HEK293 (cell line): ENCODE results near the gene PAFAH1B2.

Experiments
- CTCF ChIA-PET: fragments of 350-600 bp; formaldehyde crosslinking; extraction: SDS; loops from one replicate; lab custom pipeline; 2021; ENCODE audit warnings: antibody characterized with exemption; lab: Yijun Ruan, JAX
- POLR2A ChIA-PET: fragments of 300-600 bp; formaldehyde crosslinking; extraction: SDS; loops from one replicate; lab custom pipeline; 2020; ENCODE audit warnings: antibody characterized with exemption, inconsistent platforms; lab: Yijun Ruan, JAX
- H3K27ac ChIP-seq: fragments of 200-500 bp; sonication (Bioruptor generic); 2 replicates; pipeline ENCODE4 v1.5.1; 2014; ENCODE audit warnings: low read depth, low read length, control low read depth, inconsistent platforms; ENCODE audit errors: extremely low read depth
- H3K36me3 ChIP-seq, 2 experiments: fragments of 200-500 bp in 1 of 2; sonication (Bioruptor generic) in 1 of 2; 1 replicate in 1 of 2; 2 replicates in 1 of 2; pipeline ENCODE4 v1.5.1; 2014 to 2017; ENCODE audit warnings: inconsistent platforms in 2 of 2, low read length in 2 of 2; ENCODE audit not compliant: control insufficient read depth in 2 of 2, insufficient read depth in 1 of 2
- H3K4me1 ChIP-seq: fragments of 200-500 bp; sonication (Bioruptor generic); 2 replicates; pipeline ENCODE4 v1.5.1; 2014; ENCODE audit warnings: mild to moderate bottlenecking, low read length, inconsistent platforms; ENCODE audit not compliant: control insufficient read depth, insufficient read depth
- H3K4me3 ChIP-seq: 2 replicates; pipeline ENCODE4 v1.5.1; 2011; ENCODE audit warnings: low read depth, mild to moderate bottlenecking, control low read depth, low read length, moderate library complexity
- H3K9me3 ChIP-seq: fragments of 200-500 bp; sonication (Bioruptor generic); 2 replicates; pipeline ENCODE4 v1.5.1; 2014; ENCODE audit warnings: low read depth, low read length, inconsistent platforms; ENCODE audit not compliant: control insufficient read depth, insufficient read depth
- BCL11A ChIP-seq: fragments of 450-650 bp; formaldehyde crosslinking; IDR thresholded peaks from 2 replicates; pipeline ENCODE4 v1.5.1; 2016; ENCODE audit warnings: low read depth, missing biosample characterization, missing genetic modification characterization
- GLIS1 ChIP-seq: fragments of 450-650 bp; formaldehyde crosslinking; IDR thresholded peaks from 2 replicates; pipeline ENCODE4 v1.5.1; 2016; ENCODE audit warnings: missing biosample characterization, missing genetic modification characterization
- PRDM1 ChIP-seq: fragments of 450-650 bp; formaldehyde crosslinking; IDR thresholded peaks from 2 replicates; pipeline ENCODE4; 2016; ENCODE audit warnings: missing biosample characterization, missing genetic modification characterization
- TRIM28 ChIP-seq: IDR thresholded peaks from 2 replicates; pipeline ENCODE4 v1.6.1; 2011; ENCODE audit warnings: low read length, control low read depth, borderline replicate concordance
- YY2 ChIP-seq: fragments of 450-650 bp; formaldehyde crosslinking; IDR thresholded peaks from 2 replicates; pipeline ENCODE4 v1.5.1; 2016; ENCODE audit warnings: missing biosample characterization, missing genetic modification characterization
- ZNF121 ChIP-seq: fragments of 450-650 bp; formaldehyde crosslinking; IDR thresholded peaks from 2 replicates; pipeline ENCODE4 v1.5.1; 2016; ENCODE audit warnings: missing biosample characterization, missing genetic modification characterization
- ZNF133 ChIP-seq: fragments of 450-650 bp; formaldehyde crosslinking; IDR thresholded peaks from 2 replicates; pipeline ENCODE4 v1.5.1; 2016; ENCODE audit warnings: missing biosample characterization, missing genetic modification characterization
- ZNF157 ChIP-seq: fragments of 450-650 bp; formaldehyde crosslinking; IDR thresholded peaks from 2 replicates; pipeline ENCODE4 v1.5.1; 2016; ENCODE audit warnings: missing biosample characterization, missing genetic modification characterization
- ZNF169 ChIP-seq: fragments of 450-650 bp; formaldehyde crosslinking; IDR thresholded peaks from 2 replicates; pipeline ENCODE4 v1.5.1; 2016; ENCODE audit warnings: missing biosample characterization, missing genetic modification characterization
- ZNF184 ChIP-seq: fragments of 450-650 bp; IDR thresholded peaks from 2 replicates; pipeline ENCODE4 v1.5.1; 2018; ENCODE audit warnings: missing biosample characterization, mild to moderate bottlenecking, missing genetic modification characterization
- ZNF214 ChIP-seq: fragments of 450-650 bp; formaldehyde crosslinking; IDR thresholded peaks from 2 replicates; pipeline ENCODE4 v1.5.1; 2017; ENCODE audit warnings: missing biosample characterization, mild to moderate bottlenecking, missing genetic modification characterization, borderline replicate concordance
- ZNF324 ChIP-seq: fragments of 450-650 bp; formaldehyde crosslinking; IDR thresholded peaks from 2 replicates; pipeline ENCODE4 v1.5.1; 2016; ENCODE audit warnings: missing biosample characterization, missing genetic modification characterization
- ZNF354C ChIP-seq: fragments of 450-650 bp; formaldehyde crosslinking; IDR thresholded peaks from 2 replicates; pipeline ENCODE4 v1.5.1; 2016; ENCODE audit warnings: missing biosample characterization, missing genetic modification characterization, low read depth, borderline replicate concordance
- ZNF391 ChIP-seq: fragments of 450-650 bp; formaldehyde crosslinking; IDR thresholded peaks from 2 replicates; pipeline ENCODE4 v1.5.1; 2016; ENCODE audit warnings: low read depth, missing biosample characterization, missing genetic modification characterization, borderline replicate concordance
- ZNF560 ChIP-seq: fragments of 450-650 bp; formaldehyde crosslinking; IDR thresholded peaks from 2 replicates; pipeline ENCODE4 v1.5.1; 2017; ENCODE audit warnings: missing biosample characterization, missing genetic modification characterization, borderline replicate concordance
- ZNF610 ChIP-seq: fragments of 450-650 bp; formaldehyde crosslinking; IDR thresholded peaks from 2 replicates; pipeline ENCODE4 v1.5.1; 2016; ENCODE audit warnings: missing biosample characterization, missing genetic modification characterization, borderline replicate concordance
- ZNF768 ChIP-seq: fragments of 450-650 bp; formaldehyde crosslinking; IDR thresholded peaks from 2 replicates; pipeline ENCODE4 v1.5.1; 2018; ENCODE audit warnings: missing biosample characterization, mild to moderate bottlenecking, missing genetic modification characterization
- ZNF843 ChIP-seq: fragments of 450-650 bp; formaldehyde crosslinking; IDR thresholded peaks from 2 replicates; pipeline ENCODE4 v1.5.1; 2016; ENCODE audit warnings: missing biosample characterization, missing genetic modification characterization
- TF ChIP-seq, protein P1 (sequence below): fragments of 450-650 bp; formaldehyde crosslinking; IDR thresholded peaks from 2 replicates; pipeline ENCODE4 v1.5.1; 2016; ENCODE audit warnings: missing biosample characterization, missing genetic modification characterization
- TF ChIP-seq, protein P2 (sequence below): fragments of 450-650 bp; formaldehyde crosslinking; IDR thresholded peaks from 2 replicates; pipeline ENCODE4 v1.5.1; 2016; ENCODE audit warnings: missing biosample characterization, missing genetic modification characterization
- TF ChIP-seq, protein P3 (sequence below): sonication (generic); formaldehyde crosslinking; IDR thresholded peaks from 2 replicates; pipeline ENCODE4 v1.8.1; 2022; ENCODE audit warnings: mild to moderate bottlenecking, moderate library complexity, missing genetic modification reagents
- TF ChIP-seq, protein P4 (sequence below): fragments of 450-650 bp; formaldehyde crosslinking; conservative IDR thresholded peaks from 2 replicates; pipeline ENCODE4 v1.5.1; 2016; ENCODE audit warnings: low read depth, missing biosample characterization, missing genetic modification characterization

Gene PAFAH1B2

DNA sequence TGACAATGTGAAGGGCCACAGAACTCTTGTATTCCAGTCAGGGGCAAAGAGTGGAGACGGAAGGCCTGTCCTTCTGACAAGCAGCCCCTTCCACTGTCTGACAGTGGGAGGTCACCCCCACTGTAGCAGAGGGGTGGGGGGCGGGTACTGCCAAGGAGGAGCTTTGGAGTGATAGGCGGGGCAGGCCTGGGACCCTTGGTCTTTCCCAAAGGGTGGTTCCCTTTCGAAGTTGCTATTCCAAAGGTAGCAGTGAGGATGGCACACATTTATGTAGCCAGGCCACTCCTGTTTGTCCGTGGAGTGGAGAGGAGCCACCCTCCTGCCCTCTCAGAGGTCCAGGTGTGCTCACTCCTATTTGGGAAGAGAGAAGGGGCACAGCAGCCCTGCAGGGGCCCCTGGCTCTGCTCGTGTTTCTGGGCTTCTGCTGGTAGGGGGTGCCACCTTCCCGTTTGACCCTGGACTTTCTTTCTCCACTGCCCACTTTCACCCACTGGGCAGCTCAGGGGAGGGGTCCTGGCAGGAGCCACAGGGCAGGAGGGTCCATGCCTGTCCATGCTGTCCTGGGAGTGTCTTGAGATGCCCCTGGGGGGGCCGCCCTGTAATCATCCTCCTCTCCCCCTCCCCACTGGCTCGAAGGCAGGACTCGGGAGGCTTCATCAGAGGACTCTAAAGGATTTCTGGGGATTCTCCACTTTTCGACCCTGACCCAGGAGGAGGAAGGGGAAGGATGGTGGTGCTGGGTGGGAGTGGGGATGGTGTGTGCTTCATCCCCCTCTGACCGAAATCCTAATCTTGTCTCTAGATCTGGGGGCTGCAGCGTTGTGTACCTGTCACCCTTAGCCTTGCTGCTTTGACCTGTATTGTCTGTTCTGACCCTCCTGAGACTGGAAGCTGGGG, 56.1 kb downstream of the PAFAH1B2 start:
- Histone ChIP-seq H3K36me3 (peaks cover 0 to 28% of the 10 kb centered on the region in 2 experiments; a peak in 1 of 3 replicates), H3K9me3 (no peaks in the 10 kb centered on the region), H3K4me1 (no peaks in the 10 kb centered on the region), H3K27ac (no peak overlapping the region), H3K4me3 (no peak overlapping the region)
- ChIA-PET POLR2A (interaction anchor here (1.1 to 1.8 kb wide), 2 partner anchors 22 kb away, joined by 3 to 5 read pairs; partner anchors contain the start of gene SIDT2), CTCF (interaction anchor here (0.7 to 1.6 kb wide), 2 partner anchors 19 to 147 kb away, joined by 3 to 9 read pairs; no protein-coding TSS in a partner anchor)
- TF ChIP-seq ZNF214 (tag by site-specific recombination) (no peak), GLIS1 (tag by site-specific recombination) (peak; percentile 55)

DNA sequence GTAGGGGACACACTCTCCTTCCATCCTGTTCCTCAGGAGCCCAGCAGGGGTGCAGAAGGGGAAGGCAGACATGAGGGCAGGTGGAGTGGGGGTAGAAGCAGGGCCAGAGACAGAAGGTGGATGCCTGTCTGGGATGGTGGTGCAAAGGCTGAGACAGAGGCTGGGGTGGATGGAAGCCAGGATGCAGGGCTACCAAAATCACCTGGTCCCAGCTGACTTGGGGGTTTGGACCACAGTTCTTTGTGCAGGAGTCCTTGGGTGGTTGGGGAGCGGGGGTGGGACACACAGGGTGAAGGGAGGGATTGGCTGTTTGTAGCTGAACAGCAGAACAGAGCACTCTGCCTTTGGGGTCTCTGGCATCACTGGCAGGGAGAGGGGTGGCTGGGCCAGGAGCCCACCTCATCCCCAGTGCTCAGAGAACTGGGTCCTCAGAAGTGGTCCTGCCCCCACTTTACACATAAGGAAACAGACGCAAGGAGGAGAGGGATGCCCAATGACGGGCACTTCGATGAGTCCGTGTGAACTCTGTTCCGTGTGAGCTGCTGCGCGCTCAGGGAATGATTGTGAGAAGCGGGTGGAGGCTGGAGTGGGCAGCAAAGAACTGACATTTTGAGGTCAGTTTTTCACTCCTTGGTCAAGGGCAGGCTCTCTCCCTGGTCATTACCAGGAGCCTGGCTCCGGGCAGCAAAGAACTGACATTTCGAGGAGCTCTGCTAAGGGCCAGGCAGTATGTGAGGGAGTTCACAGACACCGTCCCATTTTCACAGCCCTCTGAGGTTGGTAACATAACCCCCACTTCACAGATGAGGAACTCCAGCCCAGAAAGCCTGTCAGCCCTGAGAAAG, 56.9 kb downstream of the PAFAH1B2 start:
- POLR2A ChIA-PET: interaction anchor here (1.1 kb wide), 1 partner anchor 23 kb away, joined by 3 read pairs; the partner anchor contains the start of gene SIDT2
- no peaks in the 10 kb centered on the region for H3K4me1 ChIP-seq
- no peak overlapping the region for H3K4me3 ChIP-seq
- no peak for TF ChIP-seq ZNF768 (tag by site-specific recombination)
- TF ChIP-seq ZNF391 (tag by site-specific recombination): no peak
- TF ChIP-seq ZNF610 (tag by site-specific recombination): no peak
- no peak for TF ChIP-seq ZNF169
- TF ChIP-seq, protein P1, sequence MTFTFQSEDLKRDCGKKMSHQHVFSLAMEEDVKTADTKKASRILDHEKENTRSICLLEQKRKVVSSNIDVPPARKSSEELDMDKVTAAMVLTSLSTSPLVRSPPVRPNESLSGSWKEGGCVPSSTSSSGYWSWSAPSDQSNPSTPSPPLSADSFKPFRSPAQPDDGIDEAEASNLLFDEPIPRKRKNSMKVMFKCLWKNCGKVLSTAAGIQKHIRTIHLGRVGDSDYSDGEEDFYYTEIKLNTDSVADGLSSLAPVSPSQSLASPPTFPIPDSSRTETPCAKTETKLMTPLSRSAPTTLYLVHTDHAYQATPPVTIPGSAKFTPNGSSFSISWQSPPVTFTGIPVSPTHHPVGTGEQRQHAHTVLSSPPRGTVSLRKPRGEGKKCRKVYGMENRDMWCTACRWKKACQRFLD (tag by site-specific recombination): no peak
- TF ChIP-seq ZNF133: no peak
- TF ChIP-seq ZNF354C (tag by site-specific recombination): no peak
- TF ChIP-seq ZNF324: no peak
- no peak for TF ChIP-seq PRDM1 (tag by site-specific recombination)
- no peak for TF ChIP-seq BCL11A (tag by site-specific recombination)
- no peak for TF ChIP-seq TRIM28
- no peak for TF ChIP-seq ZNF843 (tag by site-specific recombination)
- no peak for TF ChIP-seq ZNF560 (tag by site-specific recombination)
- TF ChIP-seq ZNF157 (tag by site-specific recombination): no peak
- no peak for TF ChIP-seq ZNF184
- TF ChIP-seq, protein P2, sequence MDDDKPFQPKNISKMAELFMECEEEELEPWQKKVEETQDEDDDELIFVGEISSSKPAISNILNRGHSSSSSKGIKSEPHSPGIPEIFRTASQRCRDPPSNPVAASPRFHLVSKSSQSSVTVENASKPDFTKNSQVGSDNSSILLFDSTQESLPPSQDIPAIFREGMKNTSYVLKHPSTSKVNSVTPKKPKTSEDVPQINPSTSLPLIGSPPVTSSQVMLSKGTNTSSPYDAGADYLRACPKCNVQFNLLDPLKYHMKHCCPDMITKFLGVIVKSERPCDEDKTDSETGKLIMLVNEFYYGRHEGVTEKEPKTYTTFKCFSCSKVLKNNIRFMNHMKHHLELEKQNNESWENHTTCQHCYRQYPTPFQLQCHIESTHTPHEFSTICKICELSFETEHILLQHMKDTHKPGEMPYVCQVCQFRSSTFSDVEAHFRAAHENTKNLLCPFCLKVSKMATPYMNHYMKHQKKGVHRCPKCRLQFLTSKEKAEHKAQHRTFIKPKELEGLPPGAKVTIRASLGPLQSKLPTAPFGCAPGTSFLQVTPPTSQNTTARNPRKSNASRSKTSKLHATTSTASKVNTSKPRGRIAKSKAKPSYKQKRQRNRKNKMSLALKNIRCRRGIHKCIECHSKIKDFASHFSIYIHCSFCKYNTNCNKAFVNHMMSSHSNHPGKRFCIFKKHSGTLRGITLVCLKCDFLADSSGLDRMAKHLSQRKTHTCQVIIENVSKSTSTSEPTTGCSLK (tag by site-specific recombination): no peak
- TF ChIP-seq, protein P3, sequence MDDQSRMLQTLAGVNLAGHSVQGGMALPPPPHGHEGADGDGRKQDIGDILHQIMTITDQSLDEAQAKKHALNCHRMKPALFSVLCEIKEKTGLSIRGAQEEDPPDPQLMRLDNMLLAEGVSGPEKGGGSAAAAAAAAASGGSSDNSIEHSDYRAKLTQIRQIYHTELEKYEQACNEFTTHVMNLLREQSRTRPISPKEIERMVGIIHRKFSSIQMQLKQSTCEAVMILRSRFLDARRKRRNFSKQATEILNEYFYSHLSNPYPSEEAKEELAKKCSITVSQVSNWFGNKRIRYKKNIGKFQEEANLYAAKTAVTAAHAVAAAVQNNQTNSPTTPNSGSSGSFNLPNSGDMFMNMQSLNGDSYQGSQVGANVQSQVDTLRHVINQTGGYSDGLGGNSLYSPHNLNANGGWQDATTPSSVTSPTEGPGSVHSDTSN (CRISPR knock-in tag): no peak
- TF ChIP-seq, protein P4, sequence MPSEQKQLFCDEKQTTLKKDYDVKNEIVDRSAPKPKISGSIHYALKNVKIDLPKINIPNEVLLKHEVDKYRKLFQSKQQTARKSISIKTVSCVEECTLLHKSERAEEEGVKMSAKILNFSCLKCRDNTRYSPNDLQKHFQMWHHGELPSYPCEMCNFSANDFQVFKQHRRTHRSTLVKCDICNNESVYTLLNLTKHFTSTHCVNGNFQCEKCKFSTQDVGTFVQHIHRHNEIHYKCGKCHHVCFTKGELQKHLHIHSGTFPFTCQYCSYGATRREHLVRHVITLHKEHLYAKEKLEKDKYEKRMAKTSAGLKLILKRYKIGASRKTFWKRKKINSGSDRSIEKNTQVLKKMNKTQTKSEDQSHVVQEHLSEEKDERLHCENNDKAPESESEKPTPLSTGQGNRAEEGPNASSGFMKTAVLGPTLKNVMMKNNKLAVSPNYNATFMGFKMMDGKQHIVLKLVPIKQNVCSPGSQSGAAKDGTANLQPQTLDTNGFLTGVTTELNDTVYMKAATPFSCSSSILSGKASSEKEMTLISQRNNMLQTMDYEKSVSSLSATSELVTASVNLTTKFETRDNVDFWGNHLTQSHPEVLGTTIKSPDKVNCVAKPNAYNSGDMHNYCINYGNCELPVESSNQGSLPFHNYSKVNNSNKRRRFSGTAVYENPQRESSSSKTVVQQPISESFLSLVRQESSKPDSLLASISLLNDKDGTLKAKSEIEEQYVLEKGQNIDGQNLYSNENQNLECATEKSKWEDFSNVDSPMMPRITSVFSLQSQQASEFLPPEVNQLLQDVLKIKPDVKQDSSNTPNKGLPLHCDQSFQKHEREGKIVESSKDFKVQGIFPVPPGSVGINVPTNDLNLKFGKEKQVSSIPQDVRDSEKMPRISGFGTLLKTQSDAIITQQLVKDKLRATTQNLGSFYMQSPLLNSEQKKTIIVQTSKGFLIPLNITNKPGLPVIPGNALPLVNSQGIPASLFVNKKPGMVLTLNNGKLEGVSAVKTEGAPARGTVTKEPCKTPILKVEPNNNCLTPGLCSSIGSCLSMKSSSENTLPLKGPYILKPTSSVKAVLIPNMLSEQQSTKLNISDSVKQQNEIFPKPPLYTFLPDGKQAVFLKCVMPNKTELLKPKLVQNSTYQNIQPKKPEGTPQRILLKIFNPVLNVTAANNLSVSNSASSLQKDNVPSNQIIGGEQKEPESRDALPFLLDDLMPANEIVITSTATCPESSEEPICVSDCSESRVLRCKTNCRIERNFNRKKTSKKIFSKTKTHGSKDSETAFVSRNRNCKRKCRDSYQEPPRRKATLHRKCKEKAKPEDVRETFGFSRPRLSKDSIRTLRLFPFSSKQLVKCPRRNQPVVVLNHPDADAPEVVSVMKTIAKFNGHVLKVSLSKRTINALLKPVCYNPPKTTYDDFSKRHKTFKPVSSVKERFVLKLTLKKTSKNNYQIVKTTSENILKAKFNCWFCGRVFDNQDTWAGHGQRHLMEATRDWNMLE (tag by site-specific recombination): no peak
- no peak for TF ChIP-seq YY2
- no peak for TF ChIP-seq ZNF121 (tag by site-specific recombination)
- H3K9me3 ChIP-seq: no peaks in the 10 kb centered on the region
- CTCF ChIA-PET: interaction anchor here (0.8 to 1.3 kb wide), 2 partner anchors 19 to 26 kb away, joined by 3 to 4 read pairs; no protein-coding TSS in a partner anchor
- H3K27ac ChIP-seq: no peak overlapping the region
- peaks cover 0 to 24% of the 10 kb centered on the region in 2 experiments; a peak in 1 of 3 replicates for H3K36me3 ChIP-seq
